ENCODE measurements around the gene CPT2. TPM values are rescaled to one million over a fixed set of nuclear protein-coding genes. Genes with fewer than 3 reads are reported as not detected.

CPT2 gene
- total RNA-seq, 1 donor from 2014 or later, result 8.7 TPM

- no peak for DNase-seq (ENCODE audit: low read depth in 2 of 2)
Observed at GRCh38 chr1:53260631-53261247, 64.1 kb downstream of the CPT2 start.

- DNase-seq (ENCODE audit: low read depth in 2 of 2), result no peak
Observed at GRCh38 chr1:53262000-53262399, 65.4 kb downstream of the CPT2 start.

Other genes with a start within 250 kb of the CPT2 start
- 0.13 TPM in 1 of 2 replicates, not detected in the other for gene PODN, start 134.6 kb upstream of the CPT2 start, total RNA-seq
- gene SLC1A7, start 54.2 kb upstream of the CPT2 start, total RNA-seq, result not detected in 2 replicates
- 30.6 and 33.4 TPM in 2 replicates for gene CZIB, start 23.8 kb downstream of the CPT2 start, total RNA-seq
- 37.8 and 38.1 TPM in 2 replicates for gene MAGOH, start 41.7 kb downstream of the CPT2 start, total RNA-seq
- 9.1 and 21.8 TPM in 2 replicates for gene LRP8, start 131.2 kb downstream of the CPT2 start, total RNA-seq

Data from dermis microvascular lymphatic vessel endothelial cell (primary cell).